Measurements from ENCODE around the gene CHKB.

CHKB gene

GRCh38 chr22:50576070-50576469 is 6.6 kb downstream of the CHKB start:
- no peak for DNase-seq (ENCODE audit: extremely low read depth, low read depth)

GRCh38 chr22:50575426-50575941 is 7.2 kb downstream of the CHKB start:
- no peak for TF ChIP-seq CTCF (IDR thresholded peaks at IDR 0.05; ENCODE audit: low read depth, low read length)
- DNase-seq (ENCODE audit: extremely low read depth, low read depth), result no peak

More at GRCh38 chr22:50576070-50576469, 6.6 kb downstream of the CHKB start:
- no peak; the same call in 1 of the 2 replicates for TF ChIP-seq CTCF (IDR thresholded peaks at IDR 0.05; ENCODE audit: low read depth, low read length)

GRCh38 chr22:50574383-50574755 is 8.3 kb downstream of the CHKB start:
- DNase-seq (ENCODE audit: extremely low read depth, low read depth), result no peak
- no peak for TF ChIP-seq CTCF (IDR thresholded peaks at IDR 0.05; ENCODE audit: low read depth, low read length)

- no peak for TF ChIP-seq CTCF (IDR thresholded peaks at IDR 0.05; ENCODE audit: low read depth, low read length)
- DNase-seq (ENCODE audit: extremely low read depth, low read depth), result no peak
These were observed 8.9 kb downstream of the CHKB start for GRCh38 chr22:50573491-50574382.

GRCh38 chr22:50572965-50573364 is 9.7 kb downstream of the CHKB start:
- no peak for TF ChIP-seq CTCF (IDR thresholded peaks at IDR 0.05; ENCODE audit: low read depth, low read length)
- no peak for DNase-seq (ENCODE audit: extremely low read depth, low read depth)

- DNase-seq (ENCODE audit: extremely low read depth, low read depth), result no peak
- no peak for TF ChIP-seq CTCF (IDR thresholded peaks at IDR 0.05; ENCODE audit: low read depth, low read length)
These were observed 11.1 kb downstream of the CHKB start for GRCh38 chr22:50571264-50572175.

All from AG09319 (cell line).